HepG2 (cell line): ENCODE results near the gene VAC14. TPM values are rescaled to one million over a fixed set of nuclear protein-coding genes. Genes with fewer than 3 reads are reported as not detected.

Experiments
- ATAC-seq: fragments of 200-7000 bp; cut with Tn5 transposase; 3 replicates; pipeline ENCODE4 v1.9.1; 2020; ENCODE audit warnings: mild to moderate bottlenecking, moderate library complexity
- BruUV-seq: library from RNA; stranded (reverse); fragments of 400-500 nt; replicated peaks from 2 replicates; lab custom pipeline; 2021; lab: Mats Ljungman, UMichigan
- CTCF ChIA-PET: fragments of 300-600 bp; formaldehyde crosslinking; extraction: SDS; loops from one replicate; lab custom pipeline; 2021; ENCODE audit warnings: low total read pairs, inconsistent platforms, low intra/inter-chr PET ratio; lab: Yijun Ruan, JAX
- POLR2A ChIA-PET: fragments of 350-600 bp; sonication (Branson Sonifier 250); formaldehyde crosslinking; loops from one replicate; lab custom pipeline; 2020; ENCODE audit warnings: antibody characterized with exemption, inconsistent platforms; lab: Yijun Ruan, JAX
- DNase-seq: peaks from one replicate; pipeline ENCODE4 v3.0.0-alpha.2; 2015; ENCODE audit warnings: low spot score
- FAIRE-seq: peaks from 3 replicates; lab custom pipeline; 2011; peaks lifted over from hg19 to GRCh38; lab: Jason Lieb, UNC
- H2AFZ ChIP-seq: one replicate; pipeline ENCODE4 v1.6.1; 2011; ENCODE audit warnings: low read length, inconsistent platforms
- H3K27ac ChIP-seq: fragments of 300-600 bp; 3 replicates; pipeline ENCODE4 v1.8.0; 2011; ENCODE audit warnings: mixed run types, mild to moderate bottlenecking, mixed read lengths, low read length, inconsistent platforms; ENCODE audit not compliant: insufficient read depth; ENCODE audit errors: extremely low read length
- H3K27me3 ChIP-seq, 2 experiments: fragments of 200-600 bp in 1 of 2; 2 replicates in 1 of 2; 3 replicates in 1 of 2; pipeline versions ENCODE4 v1.6.0 to v1.8.0; 2011; ENCODE audit warnings: low read length in 2 of 2, mild to moderate bottlenecking in 2 of 2, moderate library complexity in 2 of 2, inconsistent platforms in 1 of 2; ENCODE audit not compliant: insufficient read depth in 2 of 2, control insufficient read depth in 1 of 2
- H3K36me3 ChIP-seq, 2 experiments: fragments of 200-600 bp in 1 of 2; replicated peaks in 1 of 2; 2 replicates in 1 of 2; 3 replicates in 1 of 2; pipeline versions ENCODE4 v1.5.1 to v1.8.0; 2011; ENCODE audit warnings: low read length in 2 of 2, inconsistent platforms in 1 of 2; ENCODE audit not compliant: insufficient read depth in 2 of 2, control insufficient read depth in 1 of 2
- H3K4me1 ChIP-seq: 2 replicates; pipeline ENCODE4 v1.5.1; 2012; ENCODE audit warnings: low read length, inconsistent platforms; ENCODE audit not compliant: insufficient read depth
- H3K4me2 ChIP-seq: 2 replicates; pipeline ENCODE4 v1.6.0; 2011; ENCODE audit warnings: low read depth, low read length, inconsistent platforms
- H3K4me3 ChIP-seq, 3 experiments: fragments of 200-600 bp in 1 of 3; sonication (generic), shearing (Covaris generic) in 1 of 3; replicated peaks in 1 of 3; 2 replicates each; pipeline ENCODE4 v1.5.1; 2011 to 2016; ENCODE audit warnings: low read length in 3 of 3, inconsistent platforms in 2 of 3, low read depth in 2 of 3, mild to moderate bottlenecking in 2 of 3, control low read depth in 1 of 3, mixed read lengths in 1 of 3; ENCODE audit not compliant: insufficient read depth in 1 of 3
- H3K79me2 ChIP-seq: one replicate; pipeline ENCODE4 v1.6.1; 2011; ENCODE audit warnings: low read length, inconsistent platforms; ENCODE audit not compliant: insufficient read depth
- H3K9ac ChIP-seq: 2 replicates; pipeline ENCODE4 v1.6.0; 2011; ENCODE audit warnings: mild to moderate bottlenecking, low read depth, low read length, inconsistent platforms; ENCODE audit not compliant: insufficient read depth
- H3K9me3 ChIP-seq: 2 replicates; pipeline ENCODE4 v1.5.1; 2012; ENCODE audit warnings: mild to moderate bottlenecking, low read length
- H4K20me1 ChIP-seq: 2 replicates; pipeline ENCODE4 v1.6.0; 2011; ENCODE audit warnings: inconsistent platforms, mild to moderate bottlenecking, low read length, moderate library complexity; ENCODE audit not compliant: insufficient read depth
- HDAC1 ChIP-seq: sonication (generic); formaldehyde crosslinking; IDR thresholded peaks from 2 replicates; pipeline ENCODE4 v1.5.1; 2020; ENCODE audit warnings: mild to moderate bottlenecking, missing genetic modification reagents
- SP2 ChIP-seq: sonication (generic); formaldehyde crosslinking; IDR thresholded peaks from 2 replicates; pipeline ENCODE4 v1.5.1; 2020; ENCODE audit warnings: mild to moderate bottlenecking, missing genetic modification reagents
- ZNF124 ChIP-seq: sonication (generic); formaldehyde crosslinking; IDR thresholded peaks from 2 replicates; pipeline ENCODE4 v1.4.0; 2020; ENCODE audit warnings: missing genetic modification reagents
- ZNF562 ChIP-seq: sonication (generic); formaldehyde crosslinking; IDR thresholded peaks from 2 replicates; pipeline ENCODE4 v1.8.0; 2022; ENCODE audit warnings: missing genetic modification reagents, borderline replicate concordance
- ZNF724P ChIP-seq: sonication (generic); formaldehyde crosslinking; IDR thresholded peaks from 2 replicates; pipeline ENCODE4 v1.8.0; 2022; ENCODE audit warnings: missing genetic modification reagents, borderline replicate concordance
- ZNF878 ChIP-seq: sonication (generic); formaldehyde crosslinking; IDR thresholded peaks from 2 replicates; pipeline ENCODE4 v1.8.1; 2023; ENCODE audit warnings: mild to moderate bottlenecking, missing genetic modification reagents, moderate library complexity
- whole genome bisulfite sequencing: methylation state at CpG from one replicate; pipeline ENCODE4 v1.1.6; 2017; ENCODE audit warnings: low lambda C conversion rate; 5-methylcytosine and 5-hydroxymethylcytosine counted together
- in situ Hi-C: cut with HindIII; loops from 2 replicates; pipeline ENCODE4 v1.10.0; 2017; ENCODE audit warnings: low pct_unique_long_range_greater_than_20kb; ENCODE audit not compliant: extremely low pct_ligation_motif_present
- intact Hi-C: fragments of 100-400 bp; cut with micrococcal nuclease; formaldehyde crosslinking; loops from one replicate; pipeline ENCODE4 v1.10.0; 2022; ENCODE audit not compliant: unreplicated experiment
- polyA plus RNA-seq, 8 experiments: library from polyadenylated mRNA; depleted of rRNA in 3 of 8; stranded (reverse) in 7 of 8; unstranded in 1 of 8; fragments of >200 nt; fragmentation: Illumina TruSeq in 4 of 8; extraction: Trizol in 4 of 8; gene quantifications; 2 replicates each; pipeline versions ENCODE4 v1.2.1 to v1.2.3, GENCODE V29; 2011 to 2016; ENCODE audit warnings: low read depth in 4 of 8, missing spikeins in 1 of 8, mixed read lengths in 1 of 8; ENCODE audit not compliant: insufficient read depth in 1 of 8
- total RNA-seq, 5 experiments: library from RNA; depleted of rRNA; stranded (reverse); fragments of >200 nt; fragmentation: Illumina TruSeq; extraction: Trizol; gene quantifications; 2 replicates each; pipeline ENCODE4 v1.2.3, GENCODE V29; 2016; ENCODE audit warnings: low read depth in 1 of 5
- TF ChIP-seq, protein P1 (sequence below): sonication (generic); formaldehyde crosslinking; IDR thresholded peaks from 2 replicates; pipeline ENCODE4 v1.4.0; 2020; ENCODE audit warnings: missing genetic modification reagents, borderline replicate concordance

Gene VAC14
- total and polyA plus RNA-seq, 2 of the 13 experiments (the other 11 are each of a cell fraction or from before 2014, with no cell fraction given), result 23.5 to 24.6 TPM

DNA sequence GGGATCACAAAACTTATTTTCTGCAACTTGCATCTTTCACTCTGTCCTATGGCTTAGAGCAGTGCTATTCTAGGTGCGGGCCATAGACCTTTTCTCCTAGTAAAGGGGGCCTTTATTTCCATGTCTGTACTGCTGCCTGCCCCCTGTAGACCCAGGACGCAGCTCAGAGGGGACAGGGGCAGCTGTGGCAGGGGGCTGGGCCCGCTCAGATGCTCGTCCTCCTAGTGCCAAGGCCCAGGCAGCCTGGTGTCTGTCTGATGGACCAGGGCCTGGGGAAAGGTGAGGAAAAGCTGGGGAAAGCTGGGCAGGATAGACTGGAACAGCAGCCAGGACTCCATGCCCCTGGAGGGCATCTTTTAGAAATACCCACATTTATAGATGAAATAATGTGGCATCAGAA lies 25.6 kb downstream of the VAC14 start:
- in situ Hi-C loops, result no loop called here

More for the DNA sequence above, 25.6 kb downstream of the VAC14 start:
- H3K4me1 ChIP-seq, result peaks cover 14% of the 10 kb centered on the region
- no peaks in the 10 kb centered on the region for H3K79me2 ChIP-seq
- no peak for TF ChIP-seq ZNF562 (CRISPR knock-in tag)
- no peak for TF ChIP-seq HDAC1
- TF ChIP-seq ZNF724P (CRISPR knock-in tag), result no peak
- no peak for TF ChIP-seq SP2 (CRISPR knock-in tag)
- TF ChIP-seq, protein P1, sequence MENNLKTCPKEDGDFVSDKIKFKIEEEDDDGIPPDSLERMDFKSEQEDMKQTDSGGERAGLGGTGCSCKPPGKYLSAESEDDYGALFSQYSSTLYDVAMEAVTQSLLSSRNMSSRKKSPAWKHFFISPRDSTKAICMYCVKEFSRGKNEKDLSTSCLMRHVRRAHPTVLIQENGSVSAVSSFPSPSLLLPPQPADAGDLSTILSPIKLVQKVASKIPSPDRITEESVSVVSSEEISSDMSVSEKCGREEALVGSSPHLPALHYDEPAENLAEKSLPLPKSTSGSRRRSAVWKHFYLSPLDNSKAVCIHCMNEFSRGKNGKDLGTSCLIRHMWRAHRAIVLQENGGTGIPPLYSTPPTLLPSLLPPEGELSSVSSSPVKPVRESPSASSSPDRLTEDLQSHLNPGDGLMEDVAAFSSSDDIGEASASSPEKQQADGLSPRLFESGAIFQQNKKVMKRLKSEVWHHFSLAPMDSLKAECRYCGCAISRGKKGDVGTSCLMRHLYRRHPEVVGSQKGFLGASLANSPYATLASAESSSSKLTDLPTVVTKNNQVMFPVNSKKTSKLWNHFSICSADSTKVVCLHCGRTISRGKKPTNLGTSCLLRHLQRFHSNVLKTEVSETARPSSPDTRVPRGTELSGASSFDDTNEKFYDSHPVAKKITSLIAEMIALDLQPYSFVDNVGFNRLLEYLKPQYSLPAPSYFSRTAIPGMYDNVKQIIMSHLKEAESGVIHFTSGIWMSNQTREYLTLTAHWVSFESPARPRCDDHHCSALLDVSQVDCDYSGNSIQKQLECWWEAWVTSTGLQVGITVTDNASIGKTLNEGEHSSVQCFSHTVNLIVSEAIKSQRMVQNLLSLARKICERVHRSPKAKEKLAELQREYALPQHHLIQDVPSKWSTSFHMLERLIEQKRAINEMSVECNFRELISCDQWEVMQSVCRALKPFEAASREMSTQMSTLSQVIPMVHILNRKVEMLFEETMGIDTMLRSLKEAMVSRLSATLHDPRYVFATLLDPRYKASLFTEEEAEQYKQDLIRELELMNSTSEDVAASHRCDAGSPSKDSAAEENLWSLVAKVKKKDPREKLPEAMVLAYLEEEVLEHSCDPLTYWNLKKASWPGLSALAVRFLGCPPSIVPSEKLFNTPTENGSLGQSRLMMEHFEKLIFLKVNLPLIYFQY (CRISPR knock-in tag), result no peak
- no peak for TF ChIP-seq ZNF878 (CRISPR knock-in tag)
- no peak for TF ChIP-seq ZNF124
- POLR2A ChIA-PET, result no interaction called here
- no peaks in the 10 kb centered on the region for H4K20me1 ChIP-seq
- no peak for FAIRE-seq
- CTCF ChIA-PET, result no interaction called here
- H2AFZ ChIP-seq, result no peak overlapping the region
- no peak overlapping the region for H3K27ac ChIP-seq
- H3K27me3 ChIP-seq, result no peaks in the 10 kb centered on the region
- BruUV-seq, result no TSS peak
- H3K4me2 ChIP-seq, result no peak overlapping the region
- DNase-seq, result no peak
- H3K36me3 ChIP-seq, result peaks cover 24 to 64% of the 10 kb centered on the region in 2 experiments
- 96% methylated on average over 4 of the region's 4 CpGs for WGBS
- H3K9me3 ChIP-seq, result no peaks in the 10 kb centered on the region
- ATAC-seq, result no peak
- intact Hi-C loops, result no loop called here
- H3K9ac ChIP-seq, result no peak overlapping the region
- H3K4me3 ChIP-seq, result no peak overlapping the region
